Inflammatory macrophage treated with lipopolysaccharide for 1 hour (primary cell): ENCODE data around the gene POFUT1.
A peak's percentile ranks its signal among the peaks of the same experiment; 100 is the strongest.

Experiments
- DNase-seq, 2 donors: peaks; one replicate each; pipeline ENCODE4 v3.0.0-alpha.2; 2020 to 2022

POFUT1 gene

DNA sequence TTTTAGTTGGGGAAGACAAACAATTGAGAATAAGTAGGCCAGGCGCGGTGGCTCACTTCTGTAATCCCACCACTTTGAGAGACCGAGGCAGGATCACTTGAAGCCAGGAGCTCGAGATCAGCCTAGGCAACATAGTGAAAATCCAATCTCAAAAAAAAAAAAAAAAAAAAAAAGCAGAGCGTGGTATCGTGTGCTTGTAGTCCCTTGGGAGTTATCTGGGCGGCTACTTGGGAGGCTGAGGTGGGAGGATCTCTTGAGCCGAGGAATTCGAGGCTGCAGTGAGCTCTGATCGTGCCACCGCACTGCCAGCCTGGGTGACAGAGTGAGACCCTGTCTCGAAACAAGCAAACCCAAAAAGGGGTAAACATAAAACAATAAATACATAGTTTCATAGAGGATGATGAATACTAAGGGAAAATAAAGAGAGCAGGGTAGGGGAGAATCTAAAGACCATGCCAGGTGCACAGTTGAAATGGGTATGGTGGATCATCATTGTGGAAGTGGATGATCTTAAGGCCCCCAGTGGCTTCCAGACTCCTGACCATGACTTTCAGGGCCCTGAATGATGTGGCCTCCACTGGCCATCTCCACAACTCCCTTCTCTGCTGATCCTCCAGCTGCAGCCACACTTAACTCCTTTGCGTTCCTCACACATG lies 947 bp downstream of the POFUT1 start:
- no peak for DNase-seq

- DNase-seq: no peak
Measured at GRCh38 chr20:32209850-32210605, 2.3 kb downstream of the POFUT1 start.

GRCh38 chr20:32213870-32214269 lies 6.2 kb downstream of the POFUT1 start:
- no peak for DNase-seq

DNA sequence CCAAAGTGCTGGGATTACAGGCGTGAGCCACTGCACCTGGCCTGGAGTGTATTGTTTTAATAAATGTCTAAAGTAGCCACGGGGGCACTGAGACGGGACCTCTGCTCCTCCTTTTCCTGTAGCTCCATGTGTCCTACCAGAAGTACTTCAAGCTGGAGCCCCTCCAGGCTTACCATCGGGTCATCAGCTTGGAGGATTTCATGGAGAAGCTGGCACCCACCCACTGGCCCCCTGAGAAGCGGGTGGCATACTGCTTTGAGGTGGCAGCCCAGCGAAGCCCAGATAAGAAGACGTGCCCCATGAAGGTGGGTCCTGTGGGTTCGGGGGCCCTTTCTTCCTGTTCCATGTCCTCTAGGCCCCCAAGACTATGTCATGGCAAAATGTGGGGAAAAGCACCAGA lies 7.5 kb downstream of the POFUT1 start:
- no peak for DNase-seq

DNA sequence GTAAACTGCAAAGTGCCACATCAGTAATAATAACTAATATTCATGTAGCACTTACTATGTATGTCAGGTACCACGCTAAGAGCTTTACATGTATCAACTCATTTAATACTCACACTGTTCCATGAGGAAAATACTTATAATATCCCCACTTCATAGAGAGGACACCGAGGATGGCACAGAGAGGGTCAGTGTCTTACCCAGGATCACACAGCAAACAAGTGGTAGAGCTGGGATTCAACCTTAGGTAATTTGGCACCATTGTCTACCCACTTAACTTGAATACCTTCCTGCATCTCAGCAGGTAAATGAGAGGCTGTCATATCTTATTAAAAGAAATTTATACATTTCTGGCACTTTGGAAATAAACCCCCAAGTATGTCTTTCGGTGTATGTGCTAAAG lies 8.0 kb downstream of the POFUT1 start:
- DNase-seq: no peak

GRCh38 chr20:32216179-32217142 lies 8.8 kb downstream of the POFUT1 start:
- DNase-seq: no peak

DNA sequence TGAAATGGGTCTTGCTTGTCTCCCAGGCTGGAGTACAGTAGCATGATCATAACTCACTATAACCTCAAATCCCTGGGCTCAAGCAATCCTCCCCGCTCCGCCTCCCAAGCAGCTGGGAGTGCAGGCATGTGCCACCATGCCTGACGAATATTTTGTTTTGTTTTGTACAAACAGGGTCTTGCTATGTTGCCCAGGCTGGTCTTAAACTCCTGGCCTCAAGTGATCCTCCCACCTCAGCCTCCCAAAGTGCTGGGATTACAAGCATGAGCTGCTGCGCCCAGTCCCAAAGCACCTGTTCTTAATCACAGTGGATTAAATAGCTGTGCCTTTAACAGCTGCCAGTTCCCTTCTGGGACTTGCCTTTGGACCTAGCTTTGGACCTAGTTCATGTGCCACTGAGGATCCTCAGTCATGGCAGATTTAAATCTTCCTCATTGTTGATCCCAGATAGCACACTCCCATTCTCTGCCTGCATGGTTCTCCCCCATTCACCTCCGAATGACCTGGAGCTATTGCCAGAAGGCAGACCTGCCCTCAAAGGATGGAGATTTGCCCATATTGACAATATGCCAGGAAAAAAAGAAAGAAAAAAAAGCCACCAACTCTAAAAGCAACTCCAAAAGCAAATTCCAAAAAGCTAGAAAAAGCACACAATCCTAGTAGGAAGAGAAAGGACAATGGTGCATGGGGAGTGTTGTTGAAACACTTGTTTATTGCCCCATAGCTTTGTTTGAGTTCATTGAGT lies 10.6 kb downstream of the POFUT1 start:
- DNase-seq: no peak

DNA sequence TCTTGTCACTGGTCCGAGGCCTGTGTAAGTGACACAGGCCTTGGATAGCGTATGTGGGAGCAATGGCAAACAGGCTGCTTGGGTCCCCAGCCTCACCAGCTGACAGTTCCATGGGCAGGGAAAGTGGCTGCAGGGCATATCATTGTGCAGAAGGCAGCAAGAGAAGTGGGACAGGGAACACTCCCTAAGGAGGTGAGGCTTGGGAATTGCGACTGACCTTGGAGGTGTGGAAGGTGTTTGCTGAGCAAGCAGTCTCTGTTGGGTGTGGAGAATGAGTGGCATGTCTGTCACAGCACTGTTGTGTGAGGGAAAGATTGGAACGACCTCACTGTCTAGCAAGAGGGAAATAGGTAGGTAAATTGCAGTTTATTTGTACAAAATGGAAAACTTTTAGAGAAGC lies 16.8 kb downstream of the POFUT1 start:
- no peak for DNase-seq

- no peak for DNase-seq
Measured at GRCh38 chr20:32226391-32226790, 18.7 kb downstream of the POFUT1 start.

- no peak for DNase-seq
Measured at GRCh38 chr20:32227306-32227705, 19.6 kb downstream of the POFUT1 start.

- peak in 1 of 2 donors; percentile 9 for DNase-seq
Measured at GRCh38 chr20:32227744-32228688, 20.3 kb downstream of the POFUT1 start.

DNA sequence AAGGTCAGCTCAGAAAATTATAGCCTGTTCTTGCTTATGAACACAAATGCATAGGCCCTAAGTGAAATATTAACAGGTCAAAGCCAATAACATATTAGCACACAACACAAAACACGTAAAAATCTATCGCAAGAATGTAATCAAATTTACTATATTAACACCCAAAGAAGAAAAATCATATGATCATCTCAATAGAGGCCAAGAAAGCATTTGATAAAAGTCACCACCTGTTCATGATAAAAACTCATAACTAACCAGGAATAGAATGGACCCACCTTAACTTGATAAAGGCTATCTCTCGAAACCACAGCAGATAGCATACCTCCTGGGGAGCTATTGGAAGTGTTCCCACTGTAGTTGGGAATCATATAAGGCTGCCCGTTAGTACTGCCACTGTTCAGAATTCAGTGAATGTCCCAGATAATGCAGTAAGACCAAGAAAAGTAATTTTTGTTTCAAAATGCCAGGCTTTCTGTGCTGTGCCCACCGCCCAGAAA lies 21.6 kb downstream of the POFUT1 start:
- no peak for DNase-seq

GRCh38 chr20:32230707-32231106 lies 23.0 kb downstream of the POFUT1 start:
- DNase-seq: no peak

DNA sequence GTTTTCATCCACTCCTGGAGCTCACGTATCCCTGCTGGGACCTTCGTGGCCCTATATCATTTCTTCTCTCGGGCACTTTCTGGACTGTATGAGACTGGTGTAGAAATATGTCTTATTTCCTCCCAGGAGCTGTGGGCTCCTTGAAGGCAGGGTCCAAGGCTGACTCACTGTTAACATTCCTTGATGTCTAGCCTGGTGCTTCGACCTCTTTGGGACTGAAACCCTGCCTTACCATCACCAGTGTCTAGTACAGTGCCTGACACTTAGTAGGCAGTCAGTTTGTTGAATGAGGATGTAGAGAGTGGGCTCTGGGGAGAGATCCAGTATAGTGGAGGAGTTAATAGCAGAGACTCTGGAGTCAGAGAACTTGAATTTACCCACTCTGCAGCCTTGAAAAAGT lies 23.6 kb downstream of the POFUT1 start:
- DNase-seq: no peak

DNA sequence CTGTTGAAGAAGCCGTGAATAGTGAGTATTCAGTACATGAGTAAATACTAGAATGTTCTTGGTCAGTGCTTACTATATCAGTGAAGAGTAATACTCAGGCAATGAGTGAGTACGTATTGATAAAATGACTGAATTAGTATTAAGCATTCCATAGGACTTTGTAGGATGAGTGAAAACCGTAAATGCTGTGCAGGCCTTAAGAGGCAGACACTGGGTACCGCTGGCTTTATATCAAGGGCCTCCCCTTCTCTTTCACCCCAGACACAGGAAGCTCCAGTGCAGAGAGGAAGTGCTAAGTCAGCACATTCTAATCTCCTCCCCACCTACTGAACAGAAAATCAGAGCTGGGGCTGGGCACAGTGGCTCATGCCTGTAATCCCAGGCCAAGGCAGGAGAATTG lies 24.2 kb downstream of the POFUT1 start:
- peak in 1 of 2 donors; percentile 30 for DNase-seq

DNA sequence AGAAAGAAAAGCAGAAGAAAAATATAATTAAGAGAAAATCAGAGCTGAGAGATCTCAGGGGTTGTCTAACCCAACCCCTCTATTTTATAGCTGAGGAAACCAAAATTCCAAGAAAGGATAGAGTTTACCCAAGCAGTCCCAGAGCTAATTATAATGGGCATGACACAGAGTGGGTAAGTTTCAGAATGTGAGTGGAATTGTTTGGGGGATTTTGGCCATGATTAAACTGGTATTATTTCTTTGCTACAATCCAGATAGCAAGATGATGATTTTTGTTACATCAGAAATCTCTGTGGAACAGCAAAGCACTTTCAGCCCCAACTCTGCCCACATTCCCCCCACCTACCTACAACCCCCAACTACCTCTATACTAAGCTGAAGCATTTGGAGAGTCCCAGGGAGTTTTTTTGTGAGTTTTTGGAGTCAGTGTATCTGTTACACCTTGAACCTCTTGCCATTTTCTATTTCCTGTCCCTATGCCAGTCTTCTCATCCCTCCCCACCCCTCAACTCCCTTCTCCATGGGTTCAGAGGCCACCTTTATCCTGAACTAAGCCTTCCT lies 24.7 kb downstream of the POFUT1 start:
- DNase-seq: no peak

DNA sequence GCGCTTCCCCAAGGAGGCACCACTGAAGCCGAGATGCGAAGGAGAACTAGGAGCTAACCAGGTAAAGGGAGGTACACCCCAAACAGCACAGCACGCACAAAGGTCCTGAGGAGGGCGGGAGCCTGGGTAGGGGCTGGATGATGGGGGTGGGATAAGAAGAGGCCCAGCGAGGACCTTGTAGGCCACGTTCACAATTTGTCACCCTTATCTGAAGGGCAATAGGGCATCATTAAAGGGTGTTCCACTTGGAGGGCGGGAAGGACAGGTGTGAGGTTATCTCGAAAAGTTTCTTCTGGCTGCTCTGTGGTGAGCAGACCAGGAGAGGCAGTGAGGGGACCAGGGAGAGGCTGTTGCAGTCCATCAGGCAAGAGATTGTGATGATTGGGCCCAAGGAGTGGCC lies 25.6 kb downstream of the POFUT1 start:
- DNase-seq: no peak

DNA sequence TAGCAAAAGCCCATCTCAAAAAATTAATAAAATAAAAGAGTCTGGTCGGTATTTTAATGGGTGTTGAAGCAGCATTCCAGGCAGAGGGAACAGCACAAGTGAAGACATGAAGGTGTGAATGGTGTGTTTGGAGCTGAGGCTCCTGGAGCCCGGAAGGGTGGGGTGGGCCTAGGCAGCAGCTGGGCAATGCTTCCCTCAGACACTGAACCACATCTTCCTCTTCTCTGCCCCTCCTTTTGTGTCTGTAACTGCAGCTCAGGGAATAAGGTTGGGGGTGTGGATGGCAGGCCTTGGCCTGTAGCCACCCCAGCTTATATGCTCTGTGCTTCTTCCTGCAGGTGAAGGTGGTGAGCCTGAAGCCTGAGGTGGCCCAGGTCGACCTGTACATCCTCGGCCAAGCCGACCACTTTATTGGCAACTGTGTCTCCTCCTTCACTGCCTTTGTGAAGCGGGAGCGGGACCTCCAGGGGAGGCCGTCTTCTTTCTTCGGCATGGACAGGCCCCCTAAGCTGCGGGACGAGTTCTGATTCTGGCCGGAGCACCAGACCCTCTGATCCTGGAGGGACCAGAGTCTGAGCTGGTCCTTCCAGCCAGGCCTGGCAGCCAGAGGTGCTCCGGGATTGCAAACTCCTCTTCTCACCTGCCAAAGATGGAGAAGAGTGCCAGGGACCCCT lies 26.6 kb downstream of the POFUT1 start:
- DNase-seq: peak in 1 of 2 donors; percentile 13

DNA sequence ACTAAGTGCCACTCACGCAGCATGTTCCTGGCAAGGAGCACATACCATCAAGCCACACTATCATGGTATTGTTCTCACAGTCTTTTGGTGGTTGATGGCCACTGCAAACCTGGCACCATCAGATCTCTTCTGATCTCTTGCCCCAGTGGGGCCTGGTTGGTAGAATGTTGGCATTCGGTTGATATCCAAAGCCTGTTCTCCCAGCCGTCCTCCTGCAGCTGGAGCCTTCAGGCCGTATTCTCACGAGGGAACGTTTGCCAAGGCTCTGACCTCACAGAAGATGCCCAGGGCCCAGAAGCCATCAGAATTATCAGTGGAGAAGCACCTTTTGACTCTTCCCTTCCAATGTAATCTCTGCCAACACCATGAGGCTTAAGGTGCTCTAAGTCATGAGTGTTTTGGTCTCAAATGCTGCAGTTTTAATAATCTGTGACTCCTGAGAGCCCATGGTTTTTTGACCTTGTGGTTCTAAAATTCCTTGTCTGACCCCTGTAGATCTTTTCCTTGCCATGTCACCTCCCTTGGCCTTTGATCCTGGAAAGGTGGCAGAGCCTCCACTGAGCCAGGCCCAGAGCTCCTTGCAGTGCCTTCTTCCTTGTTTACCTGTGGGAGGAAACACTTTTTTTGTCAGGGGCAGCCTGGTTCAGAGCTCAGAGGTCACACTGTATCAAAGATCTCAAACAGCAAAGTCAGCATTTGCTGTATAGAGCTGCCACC lies 27.8 kb downstream of the POFUT1 start:
- DNase-seq: no peak

DNA sequence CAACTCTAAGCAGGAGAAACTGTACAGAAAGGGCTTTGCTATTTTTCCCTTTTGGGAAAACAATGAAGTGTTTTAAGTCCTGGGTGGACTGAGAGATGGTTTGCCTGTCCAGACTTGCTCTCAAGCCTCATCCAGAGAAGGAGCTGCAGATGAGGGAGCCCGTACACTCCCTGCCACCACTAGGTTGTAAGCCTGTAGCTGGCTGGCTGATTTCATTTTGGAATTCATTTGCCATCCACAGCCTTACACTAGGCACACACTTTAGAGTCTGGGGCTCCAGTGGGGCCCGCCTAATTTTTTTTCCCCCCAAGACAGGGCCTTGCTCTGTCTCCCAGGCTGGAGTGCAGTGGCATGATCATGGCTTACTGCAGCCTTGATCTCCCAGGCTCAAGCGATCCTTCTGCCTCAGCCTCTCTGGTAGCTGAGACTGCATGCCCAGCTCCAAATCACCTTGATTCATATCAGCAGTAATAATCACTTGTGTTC lies 28.4 kb downstream of the POFUT1 start:
- no peak for DNase-seq
